T-helper 1 cell treated with Interleukin-12 subunit alpha and Interleukin-12 subunit beta and Interleukin-4 antibody, amounts not matched to agents 30 ng/mL and 1 ng/mL, for 36 hours (primary cell): ENCODE data around the gene PCDH9. TPM values are rescaled to one million over a fixed set of nuclear protein-coding genes. Genes with fewer than 3 reads are reported as not detected.

Source experiments
- intact Hi-C: fragments of 100-400 bp; cut with micrococcal nuclease; formaldehyde crosslinking; loops from one replicate; pipeline ENCODE4 v1.15.1; 2024
- total RNA-seq: library from RNA; stranded (reverse); gene quantifications from 2 replicates; pipeline ENCODE4 v1.2.3, GENCODE V29; 2022

Gene PCDH9
- total RNA-seq, 1 donor from 2014 or later, result 0.10 TPM

GRCh38 chr13:66409542-66409941 is 820.6 kb downstream of the PCDH9 start:
- intact Hi-C loops, result no loop called here

- intact Hi-C loops, result no loop called here
These were observed 823.0 kb downstream of the PCDH9 start for GRCh38 chr13:66407128-66407527.

- intact Hi-C loops, result no loop called here
These were observed 824.0 kb downstream of the PCDH9 start for GRCh38 chr13:66405908-66406802.

- intact Hi-C loops, result no loop called here
These were observed 827.6 kb downstream of the PCDH9 start for GRCh38 chr13:66402546-66402945.

- intact Hi-C loops, result no loop called here
These were observed 828.1 kb downstream of the PCDH9 start for GRCh38 chr13:66402066-66402465.

GRCh38 chr13:66400292-66400691 is 829.8 kb downstream of the PCDH9 start:
- intact Hi-C loops, result no loop called here

GRCh38 chr13:66399873-66400272 is 830.3 kb downstream of the PCDH9 start:
- intact Hi-C loops, result no loop called here

GRCh38 chr13:66397133-66397532 is 833.0 kb downstream of the PCDH9 start:
- intact Hi-C loops, result no loop called here

GRCh38 chr13:66391322-66391721 is 838.8 kb downstream of the PCDH9 start:
- intact Hi-C loops, result no loop called here

- intact Hi-C loops, result no loop called here
These were observed 851.2 kb downstream of the PCDH9 start for GRCh38 chr13:66378894-66379293.

- intact Hi-C loops, result no loop called here
These were observed 852.6 kb downstream of the PCDH9 start for GRCh38 chr13:66377569-66377968.

GRCh38 chr13:66375756-66376155 is 854.4 kb downstream of the PCDH9 start:
- intact Hi-C loops, result no loop called here

- intact Hi-C loops, result no loop called here
These were observed 860.5 kb downstream of the PCDH9 start for GRCh38 chr13:66369666-66370065.

GRCh38 chr13:66367356-66367755 is 862.8 kb downstream of the PCDH9 start:
- intact Hi-C loops, result no loop called here

- intact Hi-C loops, result no loop called here
These were observed 865.0 kb downstream of the PCDH9 start for GRCh38 chr13:66365101-66365500.

- intact Hi-C loops, result no loop called here
These were observed 865.8 kb downstream of the PCDH9 start for GRCh38 chr13:66364346-66364745.

GRCh38 chr13:66362485-66362884 is 867.7 kb downstream of the PCDH9 start:
- intact Hi-C loops, result no loop called here

GRCh38 chr13:66359910-66360552 is 870.1 kb downstream of the PCDH9 start:
- intact Hi-C loops, result no loop called here

- intact Hi-C loops, result no loop called here
These were observed 870.7 kb downstream of the PCDH9 start for GRCh38 chr13:66359393-66359792.

- intact Hi-C loops, result no loop called here
These were observed 871.6 kb downstream of the PCDH9 start for GRCh38 chr13:66358564-66358963.

GRCh38 chr13:66357463-66357862 is 872.7 kb downstream of the PCDH9 start:
- intact Hi-C loops, result no loop called here

- intact Hi-C loops, result no loop called here
These were observed 875.0 kb downstream of the PCDH9 start for GRCh38 chr13:66354879-66355751.
